Activated naive CD8-positive, alpha-beta T cell treated with anti-CD3 and anti-CD28 coated beads, Interleukin-2, amount 50 U/mL, for 16 hours (primary cell): Measurements from ENCODE around the gene ABCC4.

Experiments used
- DNase-seq: peaks from one replicate; pipeline ENCODE4 v3.0.0-alpha.2; 2020; ENCODE audit warnings: low read depth, low spot score

Gene ABCC4

GRCh38 chr13:95059306-95059705 lies 241.9 kb downstream of the ABCC4 start:
- no peak for DNase-seq

- no peak for DNase-seq
Observed at GRCh38 chr13:95058680-95059079, 242.6 kb downstream of the ABCC4 start.

DNA sequence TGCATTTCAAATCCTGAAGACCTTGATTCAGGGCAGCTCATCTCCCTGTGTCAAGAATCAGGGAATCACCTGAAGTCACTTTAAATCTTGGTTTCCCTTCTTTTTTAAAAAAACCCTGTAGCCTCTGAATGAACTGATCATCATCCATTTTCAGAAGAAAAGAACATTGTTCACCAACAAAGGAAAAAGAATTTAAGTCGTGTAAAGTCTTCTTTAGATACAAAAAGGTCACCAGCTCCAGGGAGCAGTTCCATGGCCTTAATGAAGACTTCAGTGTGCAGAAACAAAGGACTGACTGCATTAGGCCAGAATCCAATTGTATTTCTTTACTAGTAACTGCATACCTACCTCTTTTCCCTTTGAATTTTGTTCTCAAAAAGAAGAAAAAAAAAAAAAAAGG lies 245.0 kb downstream of the ABCC4 start:
- DNase-seq = no peak

- DNase-seq = no peak
Observed at GRCh38 chr13:95050800-95051615, 250.2 kb downstream of the ABCC4 start.

DNA sequence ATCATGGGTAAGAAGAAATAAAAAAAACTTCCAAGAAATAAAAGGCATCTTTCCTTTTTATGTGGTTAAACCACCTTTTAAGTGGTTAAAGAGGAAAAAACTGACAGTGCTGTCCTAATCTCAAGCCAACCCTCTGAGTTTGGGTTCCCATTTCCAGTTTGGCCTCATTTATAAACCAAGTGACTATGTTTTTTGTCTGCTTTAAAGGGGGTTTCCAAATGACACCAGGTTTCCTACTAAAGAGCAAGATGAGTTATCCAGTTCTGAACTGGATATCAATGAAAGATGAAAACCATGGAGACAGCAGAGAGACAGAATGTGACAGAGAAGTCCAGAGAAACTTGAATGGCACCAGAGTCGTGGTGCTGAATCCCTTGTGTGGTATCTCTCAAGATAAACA lies 251.5 kb downstream of the ABCC4 start:
- no peak for DNase-seq

DNA sequence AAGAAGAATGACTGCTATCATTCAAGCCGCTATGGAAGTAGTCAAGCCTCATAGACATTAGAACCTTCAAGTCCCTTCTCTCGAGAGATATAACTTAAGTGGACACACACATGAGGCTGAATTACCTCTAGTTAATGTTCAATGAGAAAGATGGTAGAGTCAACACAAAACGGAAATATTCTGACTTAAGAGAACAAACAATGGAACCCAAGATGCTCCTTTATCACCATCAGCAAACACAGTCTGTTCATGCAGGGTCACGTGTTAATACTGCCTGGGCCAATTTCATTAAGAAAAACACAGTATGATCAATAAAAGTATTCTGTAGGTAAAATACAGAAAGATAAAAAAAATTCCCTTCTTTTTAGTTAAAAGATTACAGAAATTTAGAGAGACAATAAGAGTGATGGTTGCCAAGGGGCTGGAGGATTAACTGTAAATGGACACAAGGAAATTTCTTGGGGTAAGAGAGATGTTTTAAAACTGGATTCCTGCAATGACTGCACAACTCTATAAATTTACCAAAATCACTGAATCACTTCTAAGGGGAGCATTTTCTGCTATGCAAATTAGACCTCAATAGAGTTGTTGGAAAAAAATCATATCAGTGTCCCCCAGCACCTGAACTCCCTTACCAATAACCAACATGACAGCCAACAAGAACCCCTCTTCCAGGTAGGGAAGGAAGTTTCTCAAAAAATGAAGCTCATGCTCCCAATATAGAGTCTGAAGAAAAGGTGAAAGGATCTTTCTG lies 256.6 kb downstream of the ABCC4 start:
- DNase-seq = no peak

DNA sequence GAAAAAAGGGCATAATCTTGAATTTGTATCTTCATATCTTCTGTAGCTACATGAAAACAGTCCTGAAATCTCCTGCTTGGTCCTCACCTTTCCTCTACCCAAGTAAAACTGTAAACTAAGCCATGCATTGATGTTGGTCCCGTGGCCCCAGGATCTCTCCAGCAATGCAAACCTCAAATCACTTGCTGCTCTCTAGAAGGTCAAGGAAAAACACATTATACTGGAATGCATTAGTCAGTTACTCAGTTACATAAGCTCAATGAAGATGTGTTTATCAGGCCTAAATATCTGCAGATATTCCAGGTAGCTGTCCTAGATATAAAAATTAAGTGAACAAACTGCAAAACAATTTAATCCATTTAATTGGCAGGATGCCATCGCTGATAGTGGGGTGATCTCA lies 261.8 kb downstream of the ABCC4 start:
- no peak for DNase-seq

- DNase-seq = no peak
Observed at GRCh38 chr13:95038949-95039348, 262.3 kb downstream of the ABCC4 start.

- DNase-seq = no peak
Observed at GRCh38 chr13:95035311-95036109, 265.7 kb downstream of the ABCC4 start.

GRCh38 chr13:95033890-95034289 lies 267.4 kb downstream of the ABCC4 start:
- DNase-seq = no peak

DNA sequence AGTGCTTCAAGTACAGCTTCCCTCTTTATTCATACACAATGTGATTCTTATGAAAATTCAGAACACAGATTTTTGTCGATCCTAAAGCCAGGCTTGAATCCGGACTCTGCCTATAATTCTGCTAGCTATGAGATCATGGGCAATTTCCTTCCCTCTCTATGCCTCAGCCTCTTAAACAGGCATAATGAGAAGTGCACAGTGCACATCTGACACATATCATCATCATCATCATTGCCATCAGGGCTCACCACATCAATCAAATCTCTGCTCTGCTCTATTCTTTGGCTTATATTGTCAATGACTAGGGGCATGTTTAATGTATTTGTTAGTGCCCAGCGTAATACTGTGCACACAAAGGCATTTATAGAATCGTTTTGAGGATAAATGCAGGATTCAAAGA lies 269.1 kb downstream of the ABCC4 start:
- DNase-seq = no peak

- DNase-seq = no peak
Observed at GRCh38 chr13:95030821-95031343, 270.4 kb downstream of the ABCC4 start.

- DNase-seq = no peak
Observed at GRCh38 chr13:95027638-95028037, 273.6 kb downstream of the ABCC4 start.

GRCh38 chr13:95025116-95025515 lies 276.1 kb downstream of the ABCC4 start:
- no peak for DNase-seq

DNA sequence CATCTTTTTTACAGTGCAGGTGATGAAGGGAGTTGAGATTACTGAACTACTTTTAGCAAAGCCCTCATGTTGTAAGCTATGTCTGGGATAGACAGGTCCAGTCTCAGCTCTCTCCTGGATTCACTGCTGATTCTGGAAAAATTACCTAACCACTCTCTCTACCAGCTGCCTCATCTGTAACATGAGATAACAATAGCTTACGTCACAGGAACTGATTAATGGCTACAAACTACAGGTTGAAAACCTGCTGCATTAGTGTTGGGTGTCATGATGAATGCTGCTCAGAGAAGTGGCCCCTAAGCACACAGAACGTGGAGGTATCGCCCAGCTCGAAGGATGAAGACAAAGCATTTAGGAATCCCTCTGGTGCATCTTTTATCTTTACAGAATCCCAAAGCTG lies 277.8 kb downstream of the ABCC4 start:
- no peak for DNase-seq

GRCh38 chr13:95020298-95020987 lies 280.8 kb downstream of the ABCC4 start:
- no peak for DNase-seq

GRCh38 chr13:95019886-95020285 lies 281.4 kb downstream of the ABCC4 start:
- DNase-seq = no peak

DNA sequence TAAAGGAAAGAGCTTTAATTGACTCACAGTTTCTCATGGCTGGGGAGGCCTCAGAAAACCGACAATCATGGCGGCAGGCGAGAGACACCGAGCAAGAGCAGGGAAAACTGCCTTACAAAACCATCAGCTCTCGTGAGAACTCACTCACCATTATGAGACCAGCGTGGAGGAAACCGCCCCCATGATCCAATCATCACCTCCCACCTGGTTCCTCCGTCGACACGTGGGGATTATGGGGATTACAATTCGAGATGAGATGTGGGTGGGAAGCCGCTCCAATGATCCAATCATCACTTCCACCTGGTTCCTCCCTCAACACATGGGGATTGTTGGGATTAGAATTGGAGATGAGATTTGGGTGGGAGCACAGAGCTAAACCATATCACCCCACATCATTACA lies 293.9 kb downstream of the ABCC4 start:
- no peak for DNase-seq

- DNase-seq = no peak
Observed at GRCh38 chr13:95005300-95005699, 296.0 kb downstream of the ABCC4 start.

DNA sequence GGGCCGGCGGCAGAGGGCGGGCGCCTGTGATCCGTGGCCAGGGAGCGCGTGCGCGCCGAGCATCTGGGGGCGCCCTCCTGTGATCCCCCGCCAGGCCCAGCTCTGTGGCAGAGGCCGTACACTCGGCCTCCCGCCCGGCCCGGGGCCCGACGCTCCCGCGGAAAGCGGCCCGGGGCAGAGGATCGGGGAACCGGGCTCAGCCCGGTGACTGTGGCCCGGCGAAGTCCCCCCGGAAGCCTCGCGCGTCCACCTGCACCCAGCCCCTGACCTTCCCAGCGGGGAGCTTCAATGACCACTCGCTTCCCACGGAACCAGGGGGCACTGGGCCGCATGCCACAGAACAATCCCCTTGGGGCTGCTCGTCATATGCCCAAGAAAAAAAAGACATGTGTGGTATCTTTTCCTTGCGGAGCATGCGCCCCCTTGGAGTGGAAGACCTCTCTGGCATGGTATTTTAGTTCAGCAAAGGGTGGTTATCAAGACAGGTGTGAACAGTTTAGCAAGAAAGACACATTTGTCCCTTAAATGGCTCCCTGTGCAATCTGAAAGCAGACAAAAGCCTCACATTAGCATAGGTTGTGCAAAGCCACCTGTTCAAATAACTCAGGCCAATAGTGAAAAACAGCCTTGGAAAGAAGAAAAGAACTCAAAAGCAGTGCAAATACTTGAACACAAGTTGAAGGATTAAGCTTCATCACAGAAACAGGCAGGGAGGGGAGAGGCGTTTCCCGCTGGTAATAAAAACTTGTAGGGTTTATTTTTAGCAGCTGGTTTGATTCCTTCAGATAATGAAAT lies 298.0 kb downstream of the ABCC4 start:
- no peak for DNase-seq

- no peak for DNase-seq
Observed at GRCh38 chr13:95002126-95002525, 299.1 kb downstream of the ABCC4 start.
